HFFc6 (cell line): ENCODE measurements around the gene ARHGAP26. TPM values are rescaled to one million over a fixed set of nuclear protein-coding genes. Genes with fewer than 3 reads are reported as not detected.

ENCODE experiments used
- DNase-seq: peaks from one replicate; pipeline ENCODE4 v3.0.0-alpha.2; 2018
- H3K27ac Mint-ChIP-seq: 2 replicates; pipeline ENCODE4 v1.8.0; 2020; ENCODE audit warnings: mild to moderate bottlenecking, mixed read lengths
- H3K27me3 Mint-ChIP-seq: 2 replicates; pipeline ENCODE4 v1.8.0; 2021; ENCODE audit warnings: mild to moderate bottlenecking, moderate library complexity, mixed read lengths; ENCODE audit not compliant: insufficient read depth
- H3K36me3 Mint-ChIP-seq: 2 replicates; pipeline ENCODE4 v1.8.0; 2021; ENCODE audit warnings: low read depth, mixed read lengths
- H3K4me1 Mint-ChIP-seq: 2 replicates; pipeline ENCODE4 v1.8.0; 2020; ENCODE audit warnings: low read depth, mixed read lengths
- H3K4me3 Mint-ChIP-seq: 2 replicates; pipeline ENCODE4 v1.8.0; 2020; ENCODE audit warnings: mild to moderate bottlenecking, moderate library complexity, mixed read lengths
- H3K9me3 Mint-ChIP-seq: 2 replicates; pipeline ENCODE4 v1.8.0; 2020; ENCODE audit warnings: mild to moderate bottlenecking, mixed read lengths
- CTCF ChIP-seq: fragments of 200-600 bp; sonication (generic); IDR thresholded peaks from 2 replicates; pipeline ENCODE4 v1.5.0; 2021; ENCODE audit warnings: antibody characterized with exemption, mild to moderate bottlenecking
- total RNA-seq, 6 experiments: library from RNA; stranded (reverse); fragmentation: NEBNext Ultra II Directional; extraction: Animal tissue kit (Norgen Biotek cat#: 25700); gene quantifications; 2 replicates in 1 of 6; 3 replicates in 5 of 6; pipeline ENCODE4 v1.2.3, GENCODE V29; 2021

Gene ARHGAP26
- total RNA-seq, 6 experiments from 2014 or later, result 2.3 to 3.6 (median 3.1) TPM

- peaks cover 10% of the 10 kb centered on the region for H3K27me3 Mint-ChIP-seq
These were observed 13.6 kb upstream of the ARHGAP26 start for GRCh38 chr5:142756576-142756975.

GRCh38 chr5:142757564-142757963, 12.6 kb upstream of the ARHGAP26 start:
- Mint-ChIP-seq H3K36me3 (no peaks in the 10 kb centered on the region), H3K27ac (no peak overlapping the region), H3K4me1 (0 out of 2 replicates have a peak, but pooled peaks cover 6% of the 10 kb centered on the region), H3K27me3 (peaks cover 14% of the 10 kb centered on the region), H3K9me3 (no peaks in the 10 kb centered on the region), H3K4me3 (no peak overlapping the region; the same call in 1 of the 2 replicates)
- DNase-seq, result no peak
- TF ChIP-seq CTCF, result no peak

More at GRCh38 chr5:142756576-142756975, 13.6 kb upstream of the ARHGAP26 start:
- Mint-ChIP-seq H3K4me3 (no peak overlapping the region), H3K36me3 (no peaks in the 10 kb centered on the region), H3K27ac (no peak overlapping the region), H3K9me3 (no peaks in the 10 kb centered on the region), H3K4me1 (0 out of 2 replicates have a peak, but pooled peaks cover 6% of the 10 kb centered on the region)
- TF ChIP-seq CTCF, result no peak
- DNase-seq, result no peak

GRCh38 chr5:142758062-142758795, 11.9 kb upstream of the ARHGAP26 start:
- Mint-ChIP-seq H3K36me3 (no peaks in the 10 kb centered on the region), H3K4me3 (no peak overlapping the region), H3K27me3 (peaks cover 17% of the 10 kb centered on the region), H3K27ac (no peak overlapping the region), H3K9me3 (no peaks in the 10 kb centered on the region), H3K4me1 (0 out of 2 replicates have a peak, but pooled peaks cover 1% of the 10 kb centered on the region)
- no peak for TF ChIP-seq CTCF
- DNase-seq, result no peak

- H3K4me1 Mint-ChIP-seq, result no peaks in the 10 kb centered on the region
- DNase-seq, result no peak
- peaks cover 17% of the 10 kb centered on the region for H3K27me3 Mint-ChIP-seq
- no peak for TF ChIP-seq CTCF
- no peaks in the 10 kb centered on the region for H3K9me3 Mint-ChIP-seq
- no peak overlapping the region for H3K27ac Mint-ChIP-seq
- no peaks in the 10 kb centered on the region for H3K36me3 Mint-ChIP-seq
- no peak overlapping the region for H3K4me3 Mint-ChIP-seq
These were observed 11.4 kb upstream of the ARHGAP26 start for GRCh38 chr5:142758796-142759145.

GRCh38 chr5:142763701-142764100, 6.5 kb upstream of the ARHGAP26 start:
- no peak for TF ChIP-seq CTCF

More at GRCh38 chr5:142763701-142764100, 6.5 kb upstream of the ARHGAP26 start:
- H3K9me3 Mint-ChIP-seq, result no peaks in the 10 kb centered on the region
- no peaks in the 10 kb centered on the region for H3K36me3 Mint-ChIP-seq
- H3K27ac Mint-ChIP-seq, result no peak overlapping the region
- no peaks in the 10 kb centered on the region for H3K4me1 Mint-ChIP-seq
- H3K27me3 Mint-ChIP-seq, result peaks cover 7% of the 10 kb centered on the region
- no peak for DNase-seq
- H3K4me3 Mint-ChIP-seq, result no peak overlapping the region
